GM19463 (cell line): ENCODE results near the gene EHD2.
"Not testable (repeated sequence)": the region's sequence is repeated elsewhere in the genome, so short reads cannot be mapped to it uniquely, and the experiment has no call there.

ENCODE experiments used
- ATAC-seq: cut with Tn5 transposase; IDR thresholded peaks from one replicate; pipeline ENCODE4 v1.9.1; 2021; ENCODE audit warnings: mild to moderate bottlenecking, moderate library complexity; ENCODE audit not compliant: unreplicated experiment

Gene EHD2

GRCh38 chr19:47746129-47746528, 32.9 kb downstream of the EHD2 start:
- ATAC-seq: not testable (repeated sequence)

GRCh38 chr19:47749326-47749725, 36.1 kb downstream of the EHD2 start:
- ATAC-seq: no peak

- no peak for ATAC-seq
These were observed 37.5 kb downstream of the EHD2 start for GRCh38 chr19:47750752-47751151.

- ATAC-seq: no peak
These were observed 39.4 kb downstream of the EHD2 start for GRCh38 chr19:47752440-47753211.

GRCh38 chr19:47754206-47755064, 41.2 kb downstream of the EHD2 start:
- ATAC-seq: no peak

GRCh38 chr19:47755065-47755761, 42.0 kb downstream of the EHD2 start:
- ATAC-seq: no peak

GRCh38 chr19:47755762-47756626, 42.8 kb downstream of the EHD2 start:
- ATAC-seq: no peak

GRCh38 chr19:47756627-47756929, 43.4 kb downstream of the EHD2 start:
- no peak for ATAC-seq

GRCh38 chr19:47756953-47757608, 43.9 kb downstream of the EHD2 start:
- no peak for ATAC-seq

- ATAC-seq: no peak
These were observed 44.6 kb downstream of the EHD2 start for GRCh38 chr19:47757617-47758442.

- ATAC-seq: no peak
These were observed 45.2 kb downstream of the EHD2 start for GRCh38 chr19:47758443-47758804.

GRCh38 chr19:47760632-47760999, 47.4 kb downstream of the EHD2 start:
- no peak for ATAC-seq

- ATAC-seq: no peak
These were observed 48.3 kb downstream of the EHD2 start for GRCh38 chr19:47761566-47761965.

- ATAC-seq: no peak
These were observed 48.9 kb downstream of the EHD2 start for GRCh38 chr19:47762151-47762550.

- ATAC-seq: no peak
These were observed 49.5 kb downstream of the EHD2 start for GRCh38 chr19:47762615-47763308.

- not testable (repeated sequence) for ATAC-seq
These were observed 51.5 kb downstream of the EHD2 start for GRCh38 chr19:47764705-47765104.

GRCh38 chr19:47765523-47766358, 52.5 kb downstream of the EHD2 start:
- no peak for ATAC-seq

- no peak for ATAC-seq
These were observed 53.1 kb downstream of the EHD2 start for GRCh38 chr19:47766359-47766620.
